Effector CD8-positive, alpha-beta T cell (primary cell): ENCODE measurements around the gene NTPCR.
"Not testable (repeated sequence)": the region's sequence is repeated elsewhere in the genome, so short reads cannot be mapped to it uniquely, and the experiment has no call there.

Experiments
- DNase-seq: peaks from one replicate; lab custom pipeline; 2025; lab: John Stamatoyannopoulos, UW

The NTPCR gene

GRCh38 chr1:232927166-232927565 is 23.2 kb upstream of the NTPCR start:
- DNase-seq: not testable (repeated sequence)

GRCh38 chr1:232927830-232928505 is 22.4 kb upstream of the NTPCR start:
- DNase-seq: no peak

DNA sequence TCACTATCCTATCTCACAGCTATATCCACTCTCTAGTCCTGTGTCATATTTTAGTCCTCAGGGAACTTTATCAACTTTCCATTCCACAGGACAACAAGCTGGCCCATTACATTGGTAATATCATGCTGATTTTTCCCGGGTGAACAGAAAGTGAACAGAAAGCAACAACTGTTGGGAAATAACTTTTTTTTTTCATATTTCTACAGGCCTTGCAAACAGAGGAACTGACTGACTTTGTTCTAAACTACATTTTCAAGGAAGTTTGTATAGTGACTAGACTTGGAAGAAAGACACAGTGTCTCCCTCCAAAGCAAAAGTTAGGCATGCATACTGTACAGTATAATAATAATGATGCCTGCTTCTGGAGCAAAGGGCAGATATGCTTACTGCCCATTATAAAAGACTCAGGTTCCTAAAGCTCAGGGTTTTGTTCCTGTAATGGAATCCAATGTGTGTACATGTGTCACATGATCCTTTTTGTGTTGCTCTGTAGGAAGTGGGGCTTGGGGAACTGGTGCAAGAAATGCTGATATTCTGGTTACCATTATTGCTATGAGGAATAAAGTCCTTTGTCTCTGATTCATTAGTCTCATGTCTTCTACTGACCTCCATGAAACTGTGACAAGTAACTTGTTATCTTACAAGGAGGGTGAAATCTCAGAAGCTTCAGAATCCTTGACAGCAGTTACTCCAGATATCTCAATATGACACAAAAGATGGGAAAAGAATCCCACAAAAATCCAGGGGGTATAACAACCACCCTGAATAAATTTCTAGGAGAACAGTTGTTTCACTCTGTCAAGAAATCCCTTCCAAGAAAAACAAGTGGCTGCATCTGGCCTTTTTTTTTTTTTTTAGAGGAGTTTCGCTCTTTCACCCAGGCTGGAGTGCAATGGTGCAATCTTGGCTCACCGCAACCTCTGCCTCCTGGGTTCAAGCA is 17.7 kb upstream of the NTPCR start:
- no peak for DNase-seq

DNA sequence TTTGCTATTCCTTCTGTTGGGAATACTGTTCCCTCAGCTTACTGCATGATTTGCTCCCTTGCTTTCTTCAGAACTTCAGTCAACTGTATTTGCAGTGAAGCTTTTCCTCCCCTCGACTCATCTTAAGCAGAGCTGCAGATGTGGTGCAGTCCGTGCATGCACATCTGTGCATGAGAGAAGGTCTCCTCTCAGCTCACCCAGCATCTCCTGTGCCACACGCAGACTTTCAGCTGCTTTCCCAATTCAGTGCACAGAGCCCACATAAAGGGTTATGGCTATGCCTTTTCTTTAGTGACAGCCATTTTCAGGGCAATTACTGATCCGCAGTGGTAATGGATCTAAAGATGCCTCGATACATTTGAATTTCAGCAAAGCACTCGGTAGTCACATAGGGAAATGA is 13.5 kb upstream of the NTPCR start:
- DNase-seq: no peak

- DNase-seq: no peak
These were observed 12.6 kb upstream of the NTPCR start for GRCh38 chr1:232937741-232938375.

DNA sequence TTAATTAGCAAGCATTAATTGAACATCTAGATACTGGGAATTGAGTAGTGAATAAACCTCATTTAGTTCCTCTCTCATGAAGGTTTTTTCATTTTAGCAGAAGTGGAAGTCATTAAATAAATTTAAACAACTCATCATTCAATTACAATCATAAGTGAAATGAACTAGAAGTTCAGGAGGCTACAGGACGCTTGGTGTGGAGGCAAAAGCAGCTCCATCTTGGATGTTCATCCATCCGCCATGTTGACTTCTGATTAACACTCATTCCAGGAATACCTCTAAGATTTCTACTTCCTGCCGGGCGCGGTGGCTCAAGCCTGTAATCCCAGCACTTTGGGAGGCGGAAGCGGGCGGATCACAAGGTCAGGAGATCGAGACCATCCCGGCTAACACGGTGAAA is 11.5 kb upstream of the NTPCR start:
- DNase-seq: no peak

DNA sequence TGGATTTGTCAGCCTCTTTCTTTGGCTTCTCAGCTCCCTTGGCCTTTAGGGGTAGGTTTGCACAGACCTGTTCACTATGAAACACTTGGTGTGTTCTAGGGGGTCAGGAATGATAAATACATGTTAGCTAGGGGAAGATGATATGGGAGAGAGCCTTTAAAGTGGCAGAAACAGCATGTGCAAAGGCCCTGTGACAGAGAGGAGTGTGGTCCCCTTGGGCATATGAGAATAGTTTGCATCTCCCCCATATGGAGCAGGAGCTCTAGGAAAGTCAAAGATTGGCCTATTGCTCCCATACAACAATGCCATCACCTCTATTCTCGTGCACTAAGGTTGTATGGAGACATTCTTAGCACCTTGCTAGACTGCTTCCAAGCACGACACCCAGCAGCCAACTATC is 10.7 kb upstream of the NTPCR start:
- DNase-seq: no peak

GRCh38 chr1:232940262-232940661 is 10.1 kb upstream of the NTPCR start:
- no peak for DNase-seq

DNA sequence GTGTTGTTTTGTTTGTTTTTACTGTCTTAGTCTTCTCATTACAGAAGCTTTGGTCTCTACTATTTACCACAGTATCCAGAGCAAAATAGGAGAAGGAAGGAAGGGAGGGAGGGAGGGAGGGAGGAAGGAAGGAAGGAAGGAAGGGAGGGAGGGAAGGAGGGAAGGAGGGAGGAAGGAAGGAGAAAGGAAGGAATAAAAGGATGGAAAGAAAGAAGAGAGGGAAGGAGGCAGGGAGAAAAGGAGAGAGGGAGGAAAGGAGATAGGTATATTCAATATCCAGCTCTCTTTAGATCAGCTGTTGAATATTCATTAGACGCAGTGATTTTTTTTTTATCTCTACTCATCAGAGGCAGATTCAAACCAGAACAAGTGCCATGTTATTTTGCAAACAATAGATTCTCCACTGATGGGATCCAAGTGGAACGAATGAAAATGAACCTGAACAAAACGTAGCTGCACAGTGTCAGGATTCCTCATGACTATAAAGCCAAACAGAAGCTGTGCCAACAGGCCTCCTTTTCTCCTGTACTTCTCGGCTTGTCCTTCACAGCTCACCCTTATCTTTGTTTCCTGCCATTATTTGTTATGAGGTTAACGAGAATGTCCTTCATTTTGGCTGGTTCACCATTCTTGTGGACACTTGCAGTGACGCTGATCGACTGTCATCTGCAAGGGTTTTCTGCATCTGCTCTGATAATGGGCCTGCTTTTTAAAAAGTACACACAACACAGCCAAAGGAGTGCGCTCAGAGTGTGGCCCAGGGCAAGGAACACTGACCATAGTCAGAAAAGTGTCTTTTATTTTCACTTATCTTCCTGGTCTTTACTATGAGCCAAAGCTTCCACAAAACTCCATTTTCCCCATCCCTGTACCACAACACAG is 7.8 kb upstream of the NTPCR start:
- DNase-seq: no peak

GRCh38 chr1:232943679-232944252 is 6.6 kb upstream of the NTPCR start:
- DNase-seq: no peak

DNA sequence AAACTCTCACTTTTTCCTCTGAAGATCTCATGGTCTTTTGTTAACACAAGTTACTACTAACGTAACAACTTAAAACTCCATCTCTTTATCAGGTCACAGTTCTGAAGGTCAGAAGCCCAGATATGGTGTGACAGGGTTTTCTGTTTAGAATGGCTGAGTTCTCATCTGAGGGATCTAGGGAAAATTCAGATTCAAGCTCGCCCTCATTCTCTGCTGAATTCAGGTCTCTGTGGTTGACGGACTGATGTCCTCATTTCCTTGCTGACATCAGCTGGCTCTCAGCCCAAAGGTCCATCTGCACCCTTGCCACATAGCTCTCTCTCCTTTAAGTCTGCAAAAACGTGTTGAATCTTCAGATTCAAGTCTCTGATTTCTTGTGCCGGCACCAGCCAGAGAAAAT is 6.1 kb upstream of the NTPCR start:
- no peak for DNase-seq

DNA sequence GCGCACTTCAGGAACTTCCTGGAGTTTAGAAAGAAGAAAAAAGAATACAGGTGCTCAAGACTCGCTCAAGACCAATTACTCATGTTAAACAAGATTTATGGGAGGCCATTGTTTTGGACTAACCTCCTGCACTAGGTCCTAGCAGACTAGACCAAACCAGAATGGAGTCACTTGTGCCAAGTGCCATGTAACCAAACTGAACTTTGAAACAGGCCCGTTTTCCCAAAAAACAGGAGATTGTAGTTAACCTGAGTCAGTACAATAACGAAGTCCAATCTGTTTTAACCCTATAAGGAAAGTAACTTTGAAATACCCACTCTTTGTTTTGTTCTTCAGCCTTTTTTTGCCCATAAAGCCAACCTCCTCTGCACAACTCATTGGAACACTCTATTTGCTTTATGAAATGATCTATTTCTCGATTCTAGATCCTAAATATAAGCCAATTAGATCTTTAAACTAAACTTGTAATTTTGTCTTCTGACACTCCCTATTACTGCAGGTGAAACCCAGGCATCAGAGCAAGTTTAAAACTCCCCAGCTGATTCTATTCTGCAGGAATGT is 695 bp upstream of the NTPCR start:
- no peak for DNase-seq

DNA sequence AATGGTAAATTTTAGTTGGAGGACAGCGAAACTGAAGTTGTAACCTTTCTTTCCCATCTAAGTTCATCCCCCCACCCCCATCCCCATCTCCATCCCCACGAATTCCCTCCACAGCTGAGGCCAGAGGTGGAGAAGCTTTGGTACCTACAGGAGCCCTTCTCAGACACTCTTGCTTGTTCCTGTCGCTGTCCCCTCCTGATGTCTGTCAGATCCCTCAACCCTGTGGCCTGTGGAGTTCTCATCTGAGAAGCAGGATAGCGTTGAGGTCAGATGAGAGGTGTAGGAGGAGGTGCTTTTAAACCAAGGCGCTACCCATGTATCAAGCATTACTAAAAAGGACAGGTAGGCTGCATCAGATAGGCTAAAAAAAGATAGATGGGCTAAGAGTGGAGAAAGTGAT is 769 bp downstream of the NTPCR start:
- DNase-seq: no peak

GRCh38 chr1:232951605-232952004 is 1.2 kb downstream of the NTPCR start:
- DNase-seq: no peak

DNA sequence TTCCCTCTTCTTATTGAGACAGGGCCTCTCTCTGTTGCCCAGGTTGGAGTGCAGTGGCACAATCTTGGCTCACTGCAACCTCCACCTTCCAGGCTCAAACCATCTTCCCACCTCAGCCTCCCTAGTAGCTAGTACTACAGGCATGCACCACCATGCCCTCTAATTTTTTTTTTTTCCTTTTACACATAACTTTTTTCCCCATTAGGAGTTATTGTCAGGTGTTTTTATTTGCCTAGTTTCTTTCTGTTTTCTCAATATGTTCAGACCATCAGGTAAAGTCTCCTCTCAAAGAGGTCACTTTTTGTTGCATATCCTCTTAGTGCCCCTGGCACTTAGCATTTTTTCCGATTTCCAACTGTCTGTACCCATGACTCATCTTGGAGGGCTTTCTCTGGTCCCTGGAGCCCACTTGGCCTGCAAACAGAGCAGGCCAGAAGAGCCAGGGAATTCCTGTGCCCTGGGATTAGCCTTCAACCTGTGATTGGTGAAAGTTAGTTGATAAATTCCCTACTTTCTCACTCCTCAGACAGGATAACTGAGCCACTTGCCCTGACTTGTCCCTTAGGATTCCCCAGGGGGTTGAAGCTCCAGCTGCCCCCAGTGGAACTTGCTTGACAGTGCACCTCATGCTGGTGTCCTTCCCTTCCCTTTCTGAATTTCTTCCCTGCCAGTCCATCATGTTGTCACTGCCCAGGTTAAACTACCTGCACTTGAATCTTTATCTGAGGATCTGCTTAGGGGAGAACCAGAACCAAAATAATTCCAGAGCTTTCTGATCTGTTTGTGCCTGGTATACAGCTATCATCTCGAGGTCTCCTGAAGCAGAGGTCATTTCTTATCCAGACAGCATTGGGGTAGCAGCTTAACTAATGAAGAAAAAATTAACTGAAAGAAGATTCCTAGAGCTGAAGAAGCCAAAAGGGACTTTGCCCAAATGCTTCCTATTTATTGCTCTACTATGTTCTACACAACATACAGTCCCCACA is 2.4 kb downstream of the NTPCR start:
- no peak for DNase-seq

DNA sequence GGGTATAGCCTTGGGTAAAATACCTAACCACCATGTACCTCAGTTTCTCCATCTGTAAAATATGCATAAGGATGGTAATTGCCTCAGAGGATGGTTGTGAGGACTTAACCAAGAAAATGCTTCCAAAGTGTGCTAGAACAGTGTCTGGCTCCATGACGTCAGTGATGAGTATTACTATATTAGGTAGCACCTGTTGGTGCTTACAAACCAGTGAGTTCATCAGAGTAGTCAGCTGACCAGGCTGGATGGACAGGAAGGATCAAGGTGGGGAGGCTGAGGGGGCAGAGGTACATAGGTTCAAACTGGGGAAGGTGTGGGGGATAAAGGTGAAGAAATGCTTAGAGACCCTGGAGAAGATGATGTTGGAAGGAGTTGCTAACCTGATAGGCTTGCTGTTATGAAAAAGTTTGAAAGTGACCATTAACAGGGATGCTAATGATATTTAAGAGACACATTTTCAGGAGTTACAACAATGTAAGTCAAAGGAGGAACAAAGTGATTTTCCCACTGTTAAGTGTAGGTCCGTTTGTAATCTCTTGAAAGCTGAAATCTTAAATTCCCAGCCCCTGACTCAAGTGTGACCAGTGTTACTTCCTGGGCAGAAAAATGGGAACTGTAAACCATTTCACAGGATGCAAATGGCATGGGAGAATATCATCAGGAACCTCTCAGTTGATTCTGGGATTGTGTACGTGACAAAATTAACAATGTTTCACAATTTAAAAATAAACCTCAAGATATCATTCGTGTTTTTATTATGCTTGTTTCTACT is 4.4 kb downstream of the NTPCR start:
- no peak for DNase-seq

DNA sequence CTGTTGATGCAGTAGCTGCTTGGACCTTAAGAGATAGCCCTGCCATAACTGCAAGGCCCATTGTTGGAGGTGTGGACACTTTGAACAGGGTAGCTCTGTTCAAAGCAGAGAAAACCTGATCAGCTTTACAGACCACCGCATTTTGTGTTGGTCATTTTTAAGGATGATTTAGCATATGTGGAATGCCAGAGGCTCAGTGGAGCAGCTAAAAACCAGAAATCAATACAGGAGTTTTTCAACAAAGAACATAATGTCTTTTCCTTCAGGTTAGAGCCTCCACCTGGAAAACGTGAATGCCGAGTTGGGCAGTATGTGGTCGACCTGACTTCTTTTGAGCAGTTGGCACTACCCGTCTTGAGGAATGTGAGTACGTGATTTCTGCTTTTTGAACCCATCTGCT is 5.7 kb downstream of the NTPCR start:
- DNase-seq: no peak

- DNase-seq: no peak
These were observed 7.7 kb downstream of the NTPCR start for GRCh38 chr1:232958067-232958466.
